HG02759 (cell line): ENCODE data around the gene CNPPD1.

Source experiments
- ATAC-seq: cut with Tn5 transposase; IDR thresholded peaks from one replicate; pipeline ENCODE4 v1.9.1; 2021; ENCODE audit warnings: mild to moderate bottlenecking, moderate library complexity; ENCODE audit not compliant: unreplicated experiment

CNPPD1 gene

DNA sequence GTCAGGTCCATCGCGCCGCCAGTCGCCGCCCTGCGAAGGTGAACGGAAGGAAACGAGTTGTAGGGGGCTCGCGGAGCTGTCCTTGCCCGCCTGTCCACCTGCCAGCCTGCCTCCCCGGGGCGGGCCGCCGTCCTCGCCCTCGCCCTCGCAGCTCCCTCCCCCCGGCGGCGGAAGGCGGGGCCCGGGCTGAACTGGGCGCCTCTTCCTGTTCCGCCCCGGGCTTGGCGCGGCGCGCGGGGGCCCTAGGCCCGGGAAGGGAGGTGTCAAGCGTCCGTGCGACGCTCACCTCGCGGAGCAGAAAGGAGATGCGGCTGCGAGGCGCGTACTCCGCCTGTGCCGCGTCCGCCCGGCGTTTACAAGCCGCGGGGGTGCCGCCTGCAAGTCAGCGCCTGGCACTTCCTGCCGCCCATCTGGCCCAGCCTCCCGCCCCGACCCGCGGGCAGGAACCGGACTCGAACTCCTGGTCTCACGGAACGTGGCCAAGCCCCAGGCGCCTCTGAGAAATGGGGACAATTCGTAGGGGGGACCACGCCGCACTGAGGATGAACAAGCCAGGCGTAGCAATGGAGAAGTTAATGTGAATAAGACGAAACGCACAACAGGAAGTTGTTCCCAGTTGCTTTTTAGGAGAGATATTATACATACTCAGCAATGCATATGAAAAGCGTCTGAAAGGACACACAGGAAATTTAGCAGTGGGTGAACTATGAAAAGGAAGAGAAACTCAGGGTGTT lies at the start of gene CNPPD1:
Gene CNPPD1 (minus strand): TSS at position 108 of the 734 bp plus-strand sequence. CDS start 97 bp downstream, at position 11.
- peak; percentile 70 for ATAC-seq

DNA sequence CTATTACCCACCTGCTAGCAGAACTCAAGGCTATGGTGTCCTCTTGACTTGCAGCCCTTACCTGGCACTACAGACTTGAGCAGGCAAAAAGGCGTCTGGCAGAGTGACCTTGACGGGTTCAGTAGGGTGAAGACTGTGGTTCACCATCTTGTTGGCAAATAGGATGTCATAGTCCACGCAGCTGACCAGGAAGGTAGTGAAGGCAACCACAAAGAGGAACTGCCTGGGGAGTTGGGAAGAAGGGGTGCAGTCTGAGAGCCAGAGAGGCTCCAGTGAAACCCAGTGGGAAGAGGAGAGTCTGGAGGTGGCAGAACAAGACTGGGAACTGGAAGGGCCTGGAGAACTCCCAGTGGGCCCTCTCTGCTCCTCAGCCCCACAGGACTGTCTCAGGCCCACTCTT lies 48.6 kb upstream of the CNPPD1 start:
- no peak for ATAC-seq

DNA sequence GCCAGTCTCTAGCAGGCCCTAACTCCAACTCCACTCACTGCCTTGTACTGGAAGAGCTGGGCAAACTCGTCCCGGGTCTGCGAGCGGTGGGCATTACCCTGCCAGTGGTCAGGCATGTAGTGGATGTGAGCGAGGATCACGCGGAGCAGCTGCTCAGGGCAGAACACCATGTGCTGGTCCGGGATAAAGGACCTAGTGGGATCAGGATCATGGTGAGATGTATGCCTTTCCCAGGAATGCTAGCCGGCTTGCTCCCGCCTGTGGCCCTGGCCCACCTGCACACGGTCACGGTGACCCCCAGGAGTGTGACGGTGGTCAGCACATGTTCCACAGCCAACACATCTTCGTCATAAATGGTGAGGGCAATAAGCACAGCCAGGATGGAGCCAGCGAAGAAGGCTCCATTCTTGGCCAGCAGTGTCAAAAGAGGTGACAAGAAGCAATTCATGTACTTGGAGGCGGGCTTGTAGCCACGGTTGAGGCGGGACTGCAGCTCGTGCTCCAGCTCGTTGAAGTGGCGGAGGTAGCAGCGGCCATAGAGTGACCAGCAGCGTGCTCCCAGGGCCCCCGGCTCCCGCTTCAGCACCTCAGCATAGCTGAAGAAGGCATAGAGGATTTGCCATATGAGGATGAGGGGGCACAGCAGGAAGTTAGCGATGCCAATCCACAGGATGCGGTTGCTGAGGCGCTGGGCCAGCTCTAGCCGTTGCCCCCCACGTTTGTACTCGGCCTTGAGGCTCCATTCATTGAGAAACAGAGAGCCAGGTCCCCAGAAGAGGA lies 47.3 kb upstream of the CNPPD1 start:
- no peak for ATAC-seq

DNA sequence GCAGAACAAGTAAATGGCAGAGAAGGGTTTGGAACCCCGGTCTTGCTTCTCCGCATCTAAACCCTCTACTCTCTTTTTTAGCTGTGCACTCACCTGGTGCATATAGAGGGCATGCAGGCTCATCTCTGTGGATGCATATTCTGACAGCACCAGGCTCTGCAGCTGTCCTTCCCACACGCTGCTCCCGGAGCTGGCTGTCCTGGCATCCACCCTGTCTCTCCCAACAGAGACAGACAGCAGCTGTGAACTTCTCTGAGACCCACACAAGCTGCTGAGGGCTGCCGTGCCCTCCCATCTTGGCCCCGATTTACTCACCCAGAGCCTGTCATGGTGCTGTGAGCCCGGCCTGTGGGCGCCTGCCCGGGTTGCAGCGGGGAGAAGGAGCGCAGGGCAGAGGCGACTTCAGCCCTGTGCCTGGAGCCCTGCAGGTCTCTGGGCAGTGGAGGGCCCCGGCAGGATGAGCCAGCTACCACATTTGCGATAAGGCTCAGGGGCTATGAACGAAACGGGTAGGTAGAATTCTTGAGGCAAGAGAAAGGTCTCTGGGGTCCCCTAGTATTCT lies 45.3 kb upstream of the CNPPD1 start:
- ATAC-seq, result no peak

DNA sequence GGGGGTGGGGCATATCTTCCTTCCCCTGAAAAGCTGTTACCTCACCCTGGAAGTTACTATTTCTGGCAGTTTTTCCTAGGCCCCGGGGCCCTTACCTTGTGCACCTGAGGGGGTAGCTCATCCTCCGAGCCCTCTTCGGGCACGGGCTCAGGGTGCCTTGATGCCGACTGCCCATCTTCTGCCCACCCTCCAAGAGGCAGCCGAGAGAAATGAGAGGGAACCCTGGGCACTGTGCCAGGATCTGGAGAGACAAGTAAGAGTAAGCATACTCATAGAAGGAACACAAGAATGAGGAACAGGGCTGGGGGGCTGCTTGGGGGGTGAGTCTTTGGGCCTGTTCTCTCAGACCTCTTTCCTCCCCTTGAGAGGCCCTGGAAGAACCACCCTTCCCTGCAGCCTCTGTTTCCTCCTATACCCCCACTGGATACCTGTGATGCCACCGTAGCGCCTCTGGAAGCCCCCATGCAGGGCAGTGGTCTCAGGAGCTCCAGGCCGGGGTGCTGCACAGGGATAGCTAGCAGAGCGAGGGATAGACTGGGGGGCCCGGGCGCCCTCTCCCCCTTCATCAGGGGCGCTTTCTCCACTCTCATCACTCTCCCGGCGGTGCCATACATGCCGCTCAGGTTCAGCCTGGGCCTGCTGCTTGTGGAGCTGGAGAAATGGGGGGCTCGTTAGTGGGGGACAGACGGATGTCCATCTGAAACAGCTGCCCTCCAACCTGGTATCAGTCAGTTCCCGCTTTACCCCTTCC lies 44.1 kb upstream of the CNPPD1 start:
- ATAC-seq, result no peak

DNA sequence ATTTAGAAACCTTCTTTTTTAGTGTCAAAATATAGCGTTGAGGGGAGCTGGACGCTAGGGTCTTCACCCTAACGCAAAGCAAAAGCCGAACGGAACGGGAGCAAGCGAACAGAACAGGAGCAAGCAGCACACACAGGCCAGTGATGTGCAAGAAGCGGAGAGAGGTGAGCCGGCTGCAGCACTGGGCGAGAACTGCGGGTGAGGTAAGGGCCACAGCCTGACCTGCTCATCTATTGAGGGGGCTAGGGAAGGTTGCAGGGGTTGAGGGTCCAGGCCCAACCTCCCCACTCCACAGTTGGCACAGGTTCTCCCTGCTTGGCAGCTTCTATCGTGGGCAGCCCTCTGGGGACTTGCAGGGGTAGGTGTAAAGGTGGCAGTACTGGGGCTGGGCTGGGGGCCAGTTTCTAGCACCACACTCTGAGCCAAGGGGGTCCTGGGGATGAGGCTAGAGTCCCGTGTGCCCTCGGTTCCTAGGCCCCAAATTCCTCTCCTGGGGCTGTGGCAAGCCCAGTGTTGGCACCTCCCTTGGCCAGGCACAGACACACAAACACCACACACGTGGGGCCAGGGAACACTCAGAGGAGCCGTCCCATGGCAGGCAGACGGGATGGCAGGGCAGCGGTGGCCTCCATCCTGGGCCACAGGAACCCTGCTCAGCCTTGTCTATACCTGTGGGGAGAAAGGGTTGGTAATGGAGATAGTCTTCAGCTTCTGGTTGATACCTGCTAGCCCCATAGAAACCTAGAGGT lies 43.2 kb upstream of the CNPPD1 start:
- no peak for ATAC-seq

DNA sequence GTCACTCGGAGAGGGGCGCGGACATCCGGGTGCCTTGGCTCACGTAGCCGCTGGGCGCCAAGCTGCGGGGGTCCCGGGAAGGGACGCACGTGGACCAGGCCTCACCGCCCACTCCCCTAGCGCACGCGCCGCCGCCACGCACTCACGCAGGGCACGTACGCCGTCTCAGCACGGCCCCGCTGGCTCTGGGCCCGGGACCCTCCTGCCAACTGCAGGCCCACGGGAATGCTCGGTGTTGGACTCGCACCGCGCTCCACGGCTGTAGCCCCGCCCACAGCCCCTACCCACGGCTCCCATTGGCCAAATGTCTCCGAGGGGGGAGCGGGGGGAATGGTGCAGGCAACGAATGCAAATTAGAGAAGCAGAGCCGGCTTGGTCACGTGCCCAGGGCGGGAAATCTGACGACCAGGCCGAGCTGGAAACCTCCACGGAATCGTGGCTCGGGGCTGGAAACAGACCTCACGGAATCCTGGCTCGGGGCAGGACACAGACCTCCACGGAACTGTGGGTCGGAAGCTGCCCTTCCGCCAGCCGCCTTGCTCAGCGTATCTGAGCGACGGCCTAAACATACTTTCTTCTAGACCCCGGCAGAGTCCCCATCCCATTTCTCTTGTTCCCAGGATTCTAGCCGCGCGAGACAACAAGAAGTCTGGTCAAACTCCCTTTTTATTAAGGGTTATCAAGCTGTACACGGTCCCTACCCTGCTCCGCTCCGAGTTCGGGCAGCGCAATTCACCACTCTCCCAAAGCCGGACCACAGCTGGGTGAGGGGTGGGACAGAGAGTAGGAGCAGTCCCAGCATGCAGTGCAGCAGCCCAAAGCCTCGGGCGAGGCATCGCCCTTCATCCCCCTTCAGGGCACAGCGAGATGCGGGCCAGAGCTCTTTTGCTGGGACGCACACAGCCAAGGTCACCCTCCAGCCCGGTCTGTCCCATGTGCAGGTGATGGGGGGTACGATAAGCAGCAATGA lies 42.3 kb upstream of the CNPPD1 start, which contains the start of gene ABCB6:
Gene ABCB6 (minus strand): TSS at position 227 of the 970 bp plus-strand sequence. CDS start 285 bp downstream, outside the sequence.
- ATAC-seq, result peak; percentile 79

DNA sequence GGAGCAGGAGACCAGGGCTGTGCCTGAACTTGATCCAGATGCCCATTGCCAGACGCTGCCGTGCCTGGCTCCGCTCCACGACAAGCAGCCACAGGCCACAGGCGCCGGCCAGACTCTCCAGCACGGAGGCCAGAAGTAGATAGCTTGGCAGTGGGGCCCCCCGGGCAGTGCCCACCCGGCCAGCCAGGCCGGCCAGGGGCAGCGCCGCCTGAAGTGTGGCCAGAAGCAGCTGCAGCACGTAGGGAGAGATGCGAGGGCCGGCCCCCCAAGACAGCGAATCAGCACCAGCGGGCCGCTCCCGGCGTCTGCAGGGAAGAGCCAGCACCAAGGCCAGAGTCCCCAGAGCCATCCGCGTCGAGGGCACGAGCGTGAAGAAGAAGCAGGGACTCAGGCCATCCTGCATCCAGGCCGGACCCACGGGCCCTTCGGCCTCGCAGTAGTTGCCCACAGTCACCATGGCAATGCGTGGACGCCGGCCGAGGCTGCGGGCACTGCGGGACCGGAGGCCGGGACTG lies 41.5 kb upstream of the CNPPD1 start:
- peak; percentile 30 for ATAC-seq

DNA sequence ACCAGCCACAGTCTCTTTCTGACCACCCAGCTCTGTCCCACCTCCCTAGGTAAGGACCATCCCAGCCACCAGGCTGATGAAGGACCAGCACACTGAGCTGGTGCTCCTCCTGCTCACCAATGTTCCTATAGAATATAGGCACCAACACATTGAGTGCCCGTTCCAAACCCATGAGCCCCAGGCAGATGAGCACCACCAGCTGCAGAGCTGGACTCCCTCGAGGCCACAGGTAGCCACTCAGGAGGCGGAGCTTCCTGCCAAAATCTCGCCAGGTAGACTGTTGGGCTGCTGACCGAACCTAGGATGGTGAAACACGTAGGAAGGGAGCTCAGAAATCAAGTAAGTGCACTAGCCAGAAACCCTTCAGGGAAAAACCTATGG lies 39.8 kb upstream of the CNPPD1 start:
- ATAC-seq, result no peak

DNA sequence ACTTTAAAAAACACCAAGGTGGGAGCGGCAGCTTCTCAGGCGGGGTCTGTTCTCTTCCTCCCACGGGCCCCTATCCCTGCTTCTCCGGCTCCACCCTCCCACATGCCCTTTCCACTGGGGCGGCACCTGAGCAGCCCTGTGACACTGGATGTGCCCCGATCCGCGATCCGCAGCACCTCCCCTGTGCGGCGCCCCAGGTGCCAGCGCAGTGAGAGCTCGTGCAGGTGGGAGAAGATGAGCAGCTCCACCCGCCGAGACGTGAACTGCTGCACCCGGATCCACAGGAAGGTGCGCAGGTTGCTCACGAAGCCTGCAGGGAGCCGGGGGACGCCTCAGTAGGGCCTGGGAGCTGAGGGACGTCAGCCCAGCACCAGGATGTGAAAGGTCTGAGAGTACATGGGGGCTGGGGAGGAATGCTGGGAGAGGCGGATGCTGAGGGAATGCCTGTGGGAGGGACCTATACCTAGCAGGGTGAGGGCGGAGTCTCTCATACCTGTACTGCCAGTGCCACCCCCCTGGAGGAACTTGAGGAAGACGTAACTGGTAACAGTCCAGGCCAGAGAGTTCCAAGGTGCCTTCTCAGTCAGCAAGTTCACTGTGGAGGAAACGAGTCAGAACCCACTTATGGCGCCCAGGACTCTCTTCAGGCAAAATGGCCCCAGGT lies 39.3 kb upstream of the CNPPD1 start:
- no peak for ATAC-seq

DNA sequence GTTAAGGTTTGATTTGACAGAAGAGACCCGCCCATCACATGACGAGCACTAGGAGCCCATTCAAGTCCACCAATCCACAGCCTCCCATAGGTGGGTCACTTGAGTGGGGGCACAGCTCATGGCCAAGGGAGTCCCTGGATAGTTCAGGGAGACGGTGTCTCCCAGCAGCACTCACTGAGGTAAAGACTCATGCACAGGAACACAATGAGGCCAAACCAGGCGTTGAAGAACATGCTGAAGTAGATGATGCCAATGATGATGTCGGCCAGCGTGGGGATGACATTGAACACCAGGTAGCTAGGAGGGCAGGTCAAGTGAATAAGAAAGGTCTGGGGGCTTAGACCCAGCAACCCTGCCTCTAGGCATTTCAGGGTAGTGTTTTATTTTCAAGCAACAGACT lies 38.1 kb upstream of the CNPPD1 start:
- no peak for ATAC-seq

DNA sequence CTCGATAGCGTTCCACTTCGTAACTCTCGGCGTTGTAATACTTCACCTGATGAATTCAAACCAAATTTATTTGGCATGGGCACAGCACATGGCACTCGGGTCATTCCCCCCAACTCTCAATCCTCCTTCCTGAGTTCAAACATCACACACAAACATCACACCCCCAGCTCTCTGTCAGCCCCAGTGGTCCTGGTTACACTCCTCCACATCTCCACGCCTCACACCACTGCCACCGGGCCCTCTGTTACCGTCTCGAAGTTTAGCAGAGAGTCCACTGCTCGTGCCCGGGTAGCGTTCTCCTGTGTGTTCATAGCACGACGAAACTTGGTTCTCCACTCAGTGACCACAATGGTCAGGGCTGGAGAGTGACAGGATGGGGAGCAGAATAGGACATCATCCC lies 37.4 kb upstream of the CNPPD1 start:
- ATAC-seq, result no peak

DNA sequence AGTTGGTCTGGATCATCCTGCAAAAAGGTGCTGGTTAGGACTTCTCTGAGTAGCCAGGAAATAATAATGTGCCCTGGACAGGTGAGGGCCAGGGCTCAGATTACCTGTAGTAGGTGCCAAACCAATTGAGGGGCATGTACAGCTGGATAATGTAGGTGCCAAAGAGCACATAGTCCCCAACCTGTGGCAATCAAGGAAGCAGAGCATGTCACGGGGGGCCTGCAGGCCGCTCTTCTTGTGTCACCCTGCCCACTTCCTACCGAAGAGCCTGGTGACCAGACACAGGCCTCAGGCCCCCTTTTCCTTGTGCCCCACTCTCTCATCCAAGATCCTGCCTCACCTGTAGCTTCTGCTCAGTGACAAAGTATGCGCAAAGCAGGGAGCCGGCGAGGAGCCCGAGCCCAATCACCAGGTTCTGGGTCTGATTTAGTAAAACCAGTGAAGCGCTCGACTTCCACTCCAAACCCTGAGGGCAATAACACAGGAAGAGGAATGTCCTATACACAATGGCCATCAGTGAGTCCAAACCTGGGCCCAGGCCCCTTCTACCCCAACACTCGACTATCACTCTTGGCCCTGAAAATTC lies 36.9 kb upstream of the CNPPD1 start:
- ATAC-seq, result no peak

DNA sequence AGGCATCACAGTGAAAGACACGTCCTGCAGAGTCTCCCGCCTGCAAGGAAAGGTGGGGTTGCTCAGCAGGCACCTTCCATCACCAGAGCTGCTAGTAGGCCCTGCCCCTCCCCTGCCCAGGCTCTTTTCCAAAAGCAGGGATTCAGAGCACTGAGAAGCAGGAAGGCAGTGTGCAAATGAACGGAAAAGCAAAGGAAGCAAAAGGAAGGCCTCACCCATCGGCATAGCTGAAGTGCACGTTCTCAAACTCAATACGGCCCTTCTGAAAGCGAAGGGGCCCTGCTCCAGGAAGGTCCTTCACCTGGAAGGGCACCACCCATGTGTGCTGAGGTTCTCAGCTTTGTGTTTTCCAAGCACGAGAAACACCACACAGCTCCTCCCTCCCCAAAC lies 36.3 kb upstream of the CNPPD1 start:
- ATAC-seq, result no peak

DNA sequence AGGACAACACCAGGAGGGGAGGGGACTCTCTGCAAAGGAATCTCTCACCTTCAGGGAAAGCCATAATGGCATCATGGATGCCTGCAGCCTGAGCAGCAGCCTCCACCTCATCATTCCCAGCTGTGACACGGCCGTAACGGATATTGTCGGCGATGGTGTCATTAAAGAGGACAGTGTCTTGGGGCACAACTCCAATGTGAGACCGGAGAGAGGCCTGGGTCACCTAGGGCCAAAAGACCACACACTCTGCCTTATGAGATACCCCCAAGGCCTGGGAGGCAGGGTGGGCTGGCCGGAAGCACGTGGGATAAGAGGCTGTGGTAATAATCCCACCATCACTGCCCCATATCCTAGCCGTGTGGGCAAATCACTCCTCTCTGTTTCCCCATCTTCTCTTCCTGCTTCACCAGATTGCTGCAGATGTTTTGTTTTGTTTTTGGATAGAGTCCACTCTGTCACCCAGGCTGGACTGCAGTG lies 34.2 kb upstream of the CNPPD1 start:
- ATAC-seq, result no peak

DNA sequence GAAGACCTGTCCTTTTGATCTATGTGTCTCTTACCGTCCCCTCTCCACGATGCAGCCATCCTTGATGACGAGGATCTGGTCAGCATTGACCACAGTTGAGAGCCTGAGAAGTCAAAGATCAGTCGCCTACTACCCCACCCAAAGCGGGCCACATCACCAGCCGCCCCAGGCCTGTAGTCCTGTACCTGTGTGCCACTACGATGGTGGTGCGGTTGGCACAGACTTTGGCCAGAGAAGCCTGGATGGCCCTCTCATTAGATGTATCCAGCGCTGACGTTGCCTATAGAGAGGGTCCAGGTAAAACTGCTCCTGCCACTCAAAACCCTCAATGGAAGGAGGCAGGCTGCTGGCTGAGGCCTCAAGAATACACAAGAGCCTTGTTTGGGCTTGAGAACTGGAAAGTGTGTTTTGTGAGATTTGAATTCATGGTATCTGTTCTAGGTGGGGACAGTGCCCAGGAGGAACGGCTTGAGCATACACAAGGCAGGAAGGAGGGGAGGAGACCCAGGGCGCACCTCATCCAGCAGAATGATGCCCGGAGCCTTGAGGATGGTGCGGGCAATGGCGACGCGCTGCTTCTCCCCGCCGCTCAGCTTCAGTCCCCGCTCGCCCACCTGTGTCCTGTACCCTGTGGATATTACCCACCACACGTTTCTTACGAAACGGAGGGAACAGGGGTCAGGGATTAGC lies 33.6 kb upstream of the CNPPD1 start:
- no peak for ATAC-seq
